ENCODE data around the gene TRIM51.

GRCh38 chr11:55914482-55914881 lies 31.4 kb downstream of the TRIM51 start, which contains the start of gene OR5W2:
- TF ChIP-seq CTCF (IDR thresholded peaks at IDR 0.05): no peak
- no peak for TF ChIP-seq POLR2A (IDR thresholded peaks at IDR 0.05)

All from lower leg skin (tissue), 3 donors.